PC-9 (cell line): ENCODE results near the gene TP53I3. TPM values are rescaled to one million over a fixed set of nuclear protein-coding genes. Genes with fewer than 3 reads are reported as not detected.
A peak's percentile ranks its signal among the peaks of the same experiment; 100 is the strongest.

ENCODE experiments used
- BruUV-seq: library from RNA; stranded (reverse); fragments of 400-500 nt; replicated peaks from 2 replicates; lab custom pipeline; 2021; lab: Mats Ljungman, UMichigan
- CTCF ChIA-PET: fragments of 300-600 bp; sonication (Branson Sonifier 250); formaldehyde crosslinking; loops from one replicate; lab custom pipeline; 2022; ENCODE audit warnings: antibody characterized with exemption; lab: Charles Lee
- POLR2A ChIA-PET: fragments of 300-600 bp; sonication (Branson Sonifier 250); formaldehyde crosslinking; loops from one replicate; lab custom pipeline; 2022; ENCODE audit warnings: antibody characterized with exemption; ENCODE audit not compliant: unreplicated experiment; lab: Charles Lee
- DNase-seq, 2 experiments: peaks; one replicate each; pipeline versions ENCODE4 v3.0.0 to v3.0.0-alpha.2; 2015 to 2022; ENCODE audit warnings: mixed read lengths in 1 of 2
- H2AFZ ChIP-seq: fragments of 200-600 bp; sonication (generic); 2 replicates; pipeline ENCODE4 v1.8.1; 2017; ENCODE audit warnings: antibody characterized with exemption
- H3F3A ChIP-seq: fragments of 200-600 bp; sonication (generic); 2 replicates; pipeline ENCODE4 v1.8.1; 2017; ENCODE audit warnings: antibody characterized with exemption, mild to moderate bottlenecking, low read depth; ENCODE audit not compliant: insufficient read depth
- H3K27ac ChIP-seq: fragments of 200-600 bp; sonication (generic); 2 replicates; pipeline ENCODE4 v1.6.1; 2016; ENCODE audit warnings: mixed run types
- H3K27me3 ChIP-seq: fragments of 200-600 bp; sonication (generic); 2 replicates; pipeline ENCODE4 v1.6.1; 2016; ENCODE audit warnings: low read depth, mixed run types; ENCODE audit not compliant: insufficient read depth
- H3K36me3 ChIP-seq: fragments of 200-600 bp; sonication (generic); 2 replicates; pipeline ENCODE4 v1.6.1; 2016; ENCODE audit warnings: low read depth, mixed run types
- H3K4me1 ChIP-seq: fragments of 200-600 bp; sonication (generic); replicated peaks from 2 replicates; pipeline ENCODE4 v1.6.1; 2016; ENCODE audit warnings: mixed run types; ENCODE audit not compliant: insufficient read depth
- H3K4me2 ChIP-seq: fragments of 200-600 bp; sonication (generic); 2 replicates; pipeline ENCODE4 v1.6.1; 2017; ENCODE audit warnings: mixed run types
- H3K4me3 ChIP-seq: fragments of 200-600 bp; sonication (generic); 2 replicates; pipeline ENCODE4 v1.6.1; 2016; ENCODE audit warnings: mixed run types
- H3K79me2 ChIP-seq: fragments of 200-600 bp; sonication (generic); 2 replicates; pipeline ENCODE4 v1.6.1; 2017; ENCODE audit warnings: low read depth, mixed run types
- H3K9me2 ChIP-seq: fragments of 200-600 bp; sonication (generic); 2 replicates; pipeline ENCODE4 v1.8.1; 2017; ENCODE audit warnings: mild to moderate bottlenecking; ENCODE audit not compliant: insufficient read depth
- H3K9me3 ChIP-seq: fragments of 200-600 bp; sonication (generic); 2 replicates; pipeline ENCODE4 v1.8.1; 2016; ENCODE audit warnings: low read depth; ENCODE audit not compliant: insufficient read depth
- H4K20me1 ChIP-seq: fragments of 200-600 bp; sonication (generic); 2 replicates; pipeline ENCODE4 v1.8.1; 2017; ENCODE audit not compliant: insufficient read depth
- EZH2 ChIP-seq: fragments of 200-600 bp; sonication (generic); IDR thresholded peaks from 2 replicates; pipeline ENCODE4 v1.8.0; 2017; ENCODE audit warnings: antibody characterized with exemption, low read depth
- intact Hi-C: fragments of 100-400 bp; cut with micrococcal nuclease; formaldehyde crosslinking; loops from one replicate; pipeline ENCODE4 v1.10.0; 2022; ENCODE audit not compliant: unreplicated experiment
- total RNA-seq: library from RNA; stranded (reverse); gene quantifications from 2 replicates; pipeline ENCODE4 v1.2.3, GENCODE V29; 2021
- TF ChIP-seq, protein P1 (sequence below): fragments of 200-600 bp; sonication (generic); conservative IDR thresholded peaks from 2 replicates; pipeline ENCODE4 v1.6.1; 2017; ENCODE audit warnings: mixed run types, antibody characterized with exemption, mild to moderate bottlenecking, moderate library complexity

The TP53I3 gene
- total RNA-seq, 1 experiment from 2014 or later, result 22.9 TPM

DNA sequence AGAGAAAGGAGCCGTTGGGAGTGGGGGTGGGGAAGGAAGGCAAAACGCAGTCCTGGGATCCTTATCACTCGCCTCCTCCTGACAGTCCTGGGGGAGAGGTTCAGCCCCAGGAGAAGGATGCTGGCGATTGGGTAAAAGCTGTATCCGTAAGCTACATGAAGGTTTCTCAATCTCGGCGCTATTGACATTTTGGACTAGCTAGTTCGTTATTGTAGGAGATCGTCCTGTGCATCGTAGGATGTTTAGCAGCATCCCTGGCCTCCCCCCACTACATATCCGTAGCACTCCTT, 511 bp upstream of the TP53I3 start:
- Histone ChIP-seq H3K79me2 (no peaks in the 10 kb centered on the region), H3K9me2 (no peaks in the 10 kb centered on the region), H3K36me3 (no peaks in the 10 kb centered on the region), H3K27ac (peak overlapping the region; percentile 61), H3K27me3 (no peaks in the 10 kb centered on the region), H3K4me3 (peak overlapping the region; percentile 71), H3K9me3 (no peaks in the 10 kb centered on the region), H2AFZ (peak overlapping the region; percentile 95), H3K4me1 (peaks cover 18% of the 10 kb centered on the region), H4K20me1 (no peaks in the 10 kb centered on the region), H3K4me2 (peak overlapping the region; percentile 86), H3F3A (peaks cover 27% of the 10 kb centered on the region)
- CTCF ChIA-PET, result interaction anchor here (0.8 to 1.8 kb wide), 2 partner anchors 40 to 260 kb away, joined by 3 to 6 read pairs; no protein-coding TSS in a partner anchor
- TF ChIP-seq, protein P1, sequence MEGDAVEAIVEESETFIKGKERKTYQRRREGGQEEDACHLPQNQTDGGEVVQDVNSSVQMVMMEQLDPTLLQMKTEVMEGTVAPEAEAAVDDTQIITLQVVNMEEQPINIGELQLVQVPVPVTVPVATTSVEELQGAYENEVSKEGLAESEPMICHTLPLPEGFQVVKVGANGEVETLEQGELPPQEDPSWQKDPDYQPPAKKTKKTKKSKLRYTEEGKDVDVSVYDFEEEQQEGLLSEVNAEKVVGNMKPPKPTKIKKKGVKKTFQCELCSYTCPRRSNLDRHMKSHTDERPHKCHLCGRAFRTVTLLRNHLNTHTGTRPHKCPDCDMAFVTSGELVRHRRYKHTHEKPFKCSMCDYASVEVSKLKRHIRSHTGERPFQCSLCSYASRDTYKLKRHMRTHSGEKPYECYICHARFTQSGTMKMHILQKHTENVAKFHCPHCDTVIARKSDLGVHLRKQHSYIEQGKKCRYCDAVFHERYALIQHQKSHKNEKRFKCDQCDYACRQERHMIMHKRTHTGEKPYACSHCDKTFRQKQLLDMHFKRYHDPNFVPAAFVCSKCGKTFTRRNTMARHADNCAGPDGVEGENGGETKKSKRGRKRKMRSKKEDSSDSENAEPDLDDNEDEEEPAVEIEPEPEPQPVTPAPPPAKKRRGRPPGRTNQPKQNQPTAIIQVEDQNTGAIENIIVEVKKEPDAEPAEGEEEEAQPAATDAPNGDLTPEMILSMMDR, result no peak
- TF ChIP-seq EZH2, result no peak
- no TSS peak for BruUV-seq
- intact Hi-C loops, result loop anchor here (2.0 kb wide), 2 partner anchors 70 to 142 kb away; no protein-coding TSS in a partner anchor
- POLR2A ChIA-PET, result no interaction called here
- no peak for DNase-seq

DNA sequence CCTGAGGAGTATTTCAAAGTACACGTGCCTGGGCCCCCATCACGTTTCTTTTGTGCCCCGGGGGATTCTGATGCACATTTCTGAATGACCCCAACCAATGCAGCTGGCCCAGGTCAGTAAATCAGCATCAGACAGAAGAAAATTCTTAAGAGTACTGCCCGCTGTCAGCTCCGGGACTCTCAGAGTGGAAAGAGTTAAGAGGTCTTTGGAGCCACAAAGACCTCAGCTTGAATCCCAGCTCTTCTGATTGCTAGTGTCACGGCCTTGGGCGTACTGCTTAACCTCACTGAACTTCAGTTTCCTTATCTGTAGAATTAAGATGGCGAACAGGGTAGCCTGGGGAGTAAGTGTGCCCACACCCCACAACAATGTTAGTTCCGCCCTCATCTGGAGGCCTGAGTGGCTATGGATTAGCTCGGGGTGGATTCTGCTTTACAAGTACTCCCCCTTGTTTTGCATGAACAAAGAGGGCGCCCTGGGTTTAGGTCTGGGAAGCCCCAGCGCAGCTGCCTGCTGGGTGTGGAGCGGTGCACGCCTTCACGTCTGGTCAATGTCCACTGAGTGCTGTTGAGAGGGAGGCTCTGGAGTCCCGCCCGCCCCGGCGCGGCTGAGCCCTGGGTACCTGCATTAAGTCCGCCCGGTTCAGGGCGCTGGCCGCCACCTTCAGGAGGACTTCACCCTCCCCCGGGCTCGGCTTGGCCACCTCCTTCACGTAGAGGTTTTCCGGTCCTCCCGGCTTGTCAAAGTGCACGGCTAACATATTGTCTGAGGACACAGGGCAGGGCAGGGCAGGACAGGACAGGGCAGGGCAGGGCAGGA, 858 bp downstream of the TP53I3 start:
- no peaks in the 10 kb centered on the region for H3K9me2 ChIP-seq
- H2AFZ ChIP-seq, result peak overlapping the region; percentile 95
- H3F3A ChIP-seq, result peaks cover 27% of the 10 kb centered on the region
- intact Hi-C loops, result loop anchor here (1.0 to 5.0 kb wide), 11 partner anchors 7 to 709 kb away; partner anchors contain the start of genes ATAD2B, CENPO, FAM228B and ITSN2
- TF ChIP-seq, protein P1, result no peak
- TF ChIP-seq EZH2, result no peak
- DNase-seq, result peak; percentile 86 to 96
- H4K20me1 ChIP-seq, result no peaks in the 10 kb centered on the region
- H3K4me1 ChIP-seq, result peaks cover 18% of the 10 kb centered on the region
- H3K4me2 ChIP-seq, result peak overlapping the region; percentile 86
- no peaks in the 10 kb centered on the region for H3K9me3 ChIP-seq
- CTCF ChIA-PET, result interaction anchor here (0.6 to 1.8 kb wide), 8 partner anchors 25 to 693 kb away, joined by 3 to 14 read pairs (median 6); partner anchors contain the start of genes ATAD2B and WDCP
- POLR2A ChIA-PET, result interaction anchor here (0.5 to 1.5 kb wide), 9 partner anchors 23 to 373 kb away, joined by 3 to 9 read pairs (median 4); partner anchors contain the start of genes ATAD2B and WDCP
- TSS peak; percentile 50 for BruUV-seq
- no peaks in the 10 kb centered on the region for H3K79me2 ChIP-seq
- peak overlapping the region; percentile 71 for H3K4me3 ChIP-seq
- no peaks in the 10 kb centered on the region for H3K36me3 ChIP-seq
- no peaks in the 10 kb centered on the region for H3K27me3 ChIP-seq
- peak overlapping the region; percentile 61 for H3K27ac ChIP-seq

GRCh38 chr2:24082787-24083566, 1.7 kb downstream of the TP53I3 start:
- ChIA-PET CTCF (interaction anchor here (0.6 to 1.7 kb wide), 3 partner anchors 28 to 694 kb away, joined by 5 to 10 read pairs (median 10); no protein-coding TSS in a partner anchor), POLR2A (interaction anchor here (0.6 to 1.5 kb wide), 3 partner anchors 28 to 252 kb away, joined by 3 to 9 read pairs (median 4); partner anchors contain the start of gene WDCP)
- BruUV-seq, result no TSS peak
- H4K20me1 ChIP-seq, result no peaks in the 10 kb centered on the region
- H3K79me2 ChIP-seq, result no peaks in the 10 kb centered on the region
- intact Hi-C loops, result loop anchor here (5.0 kb wide), 2 partner anchors 299 to 709 kb away; partner anchors contain the start of genes CENPO and PTRHD1
- peak overlapping the region; percentile 86 for H3K4me2 ChIP-seq
- H3K4me1 ChIP-seq, result peaks cover 24% of the 10 kb centered on the region
- no peaks in the 10 kb centered on the region for H3K9me3 ChIP-seq
- peaks cover 29% of the 10 kb centered on the region for H3F3A ChIP-seq
- peak overlapping the region; percentile 61 for H3K27ac ChIP-seq
- H2AFZ ChIP-seq, result peak overlapping the region; percentile 95
- H3K36me3 ChIP-seq, result no peaks in the 10 kb centered on the region
- H3K4me3 ChIP-seq, result peak overlapping the region; percentile 71
- H3K9me2 ChIP-seq, result no peaks in the 10 kb centered on the region
- no peaks in the 10 kb centered on the region for H3K27me3 ChIP-seq
- TF ChIP-seq EZH2, result no peak
- TF ChIP-seq, protein P1, result no peak
- no peak for DNase-seq
